Breast epithelium (tissue), 4 donors: ENCODE results near the gene GLRA3. TPM values are rescaled to one million over a fixed set of nuclear protein-coding genes. Genes with fewer than 3 reads are reported as not detected.

Source experiments
- DNase-seq, 2 donors: peaks; one replicate each; pipeline ENCODE4 v3.0.0-alpha.2; 2019; ENCODE audit warnings: low spot score in 2 of 2
- H3K27ac ChIP-seq, 2 donors: fragments of 200-600 bp; sonication (generic) in 1 of 2; one replicate each; pipeline ENCODE4 v1.5.1; 2016 to 2019; ENCODE audit warnings: mild to moderate bottlenecking in 1 of 2
- H3K27me3 ChIP-seq, 2 donors: fragments of 200-600 bp; sonication (generic) in 1 of 2; one replicate each; pipeline versions ENCODE4 v1.5.1 to v1.6.0; 2017 to 2019; ENCODE audit warnings: control low read depth in 1 of 2, mild to moderate bottlenecking in 1 of 2
- H3K36me3 ChIP-seq: fragments of 200-600 bp; one replicate; pipeline ENCODE4 v1.5.1; 2019
- H3K4me1 ChIP-seq, 2 donors: fragments of 200-600 bp; sonication (generic); one replicate each; pipeline ENCODE4 v1.5.1; 2016 to 2019; ENCODE audit warnings: control low read depth in 1 of 2
- H3K4me3 ChIP-seq, 3 donors: fragments of 200-600 bp; sonication (generic); 1 replicate in 2 of 3; 2 replicates in 1 of 3; pipeline ENCODE4 v1.5.1; 2016 to 2019; ENCODE audit warnings: mild to moderate bottlenecking in 3 of 3, moderate library complexity in 2 of 3
- H3K9me3 ChIP-seq, 2 donors: fragments of 200-600 bp; sonication (generic) in 1 of 2; one replicate each; pipeline ENCODE4 v1.5.1; 2016 to 2019; ENCODE audit warnings: control low read depth in 1 of 2
- CTCF ChIP-seq, 3 donors: fragments of 450-650 bp; IDR thresholded peaks; one replicate each; pipeline ENCODE4 v1.5.1; 2016 to 2017; ENCODE audit warnings: antibody characterized with exemption in 3 of 3, mild to moderate bottlenecking in 3 of 3, moderate library complexity in 3 of 3
- POLR2A ChIP-seq: fragments of 450-650 bp; IDR thresholded peaks from one replicate; pipeline ENCODE4 v1.6.1; 2016; ENCODE audit warnings: antibody characterized with exemption, mild to moderate bottlenecking, moderate library complexity
- POLR2AphosphoS5 ChIP-seq, 3 donors: sonication (generic); formaldehyde crosslinking; IDR thresholded peaks; one replicate each; pipeline ENCODE4 v1.6.1; 2017; ENCODE audit warnings: antibody characterized with exemption in 3 of 3
- intact Hi-C: fragments of 100-400 bp; cut with DNase I; formaldehyde crosslinking; loops from one replicate; pipeline ENCODE4 v1.15.1; 2023; ENCODE audit warnings: low total_unique reads
- total RNA-seq, 3 donors: library from RNA; depleted of rRNA; stranded (reverse); fragments of >200 nt; gene quantifications; one replicate each; pipeline ENCODE4 v1.1.0, GENCODE V29; 2016

The GLRA3 gene
- total RNA-seq, 3 donors from 2014 or later = 0.16 to 54.7 (median 9.1) TPM

GRCh38 chr4:174709526-174709925 lies 119.5 kb downstream of the GLRA3 start:
- intact Hi-C loops = no loop called here
- H3K36me3 ChIP-seq = no peaks in the 10 kb centered on the region
- no peaks in the 10 kb centered on the region for H3K27me3 ChIP-seq
- DNase-seq = no peak
- H3K27ac ChIP-seq = no peak overlapping the region
- no peaks in the 10 kb centered on the region for H3K4me1 ChIP-seq
- H3K9me3 ChIP-seq = no peaks in the 10 kb centered on the region
- TF ChIP-seq POLR2A = no peak
- TF ChIP-seq CTCF (IDR thresholded peaks at IDR 0.05) = no peak
- no peak for TF ChIP-seq POLR2AphosphoS5 (IDR thresholded peaks at IDR 0.05)
- no peak overlapping the region for H3K4me3 ChIP-seq

- no peak overlapping the region for H3K27ac ChIP-seq
- DNase-seq = no peak
- intact Hi-C loops = no loop called here
- H3K27me3 ChIP-seq = no peaks in the 10 kb centered on the region
- H3K9me3 ChIP-seq = no peaks in the 10 kb centered on the region
- no peaks in the 10 kb centered on the region for H3K4me1 ChIP-seq
- no peak overlapping the region for H3K4me3 ChIP-seq
- H3K36me3 ChIP-seq = no peaks in the 10 kb centered on the region
- no peak for TF ChIP-seq CTCF (IDR thresholded peaks at IDR 0.05)
- no peak for TF ChIP-seq POLR2AphosphoS5 (IDR thresholded peaks at IDR 0.05)
- TF ChIP-seq POLR2A = no peak
These were observed 120.7 kb downstream of the GLRA3 start for GRCh38 chr4:174708381-174708780.

GRCh38 chr4:174707902-174708301 lies 121.1 kb downstream of the GLRA3 start:
- H3K27ac ChIP-seq = no peak overlapping the region
- intact Hi-C loops = no loop called here
- no peak for DNase-seq

GRCh38 chr4:174707051-174707676 lies 121.9 kb downstream of the GLRA3 start:
- no peaks in the 10 kb centered on the region for H3K9me3 ChIP-seq
- intact Hi-C loops = no loop called here
- H3K36me3 ChIP-seq = no peaks in the 10 kb centered on the region
- H3K4me1 ChIP-seq = no peaks in the 10 kb centered on the region
- no peak for TF ChIP-seq POLR2A
- no peak for TF ChIP-seq POLR2AphosphoS5 (IDR thresholded peaks at IDR 0.05)
- no peak for TF ChIP-seq CTCF (IDR thresholded peaks at IDR 0.05)
- no peak for DNase-seq
- H3K27me3 ChIP-seq = no peaks in the 10 kb centered on the region
- no peak overlapping the region for H3K27ac ChIP-seq
- H3K4me3 ChIP-seq = no peak overlapping the region

More at GRCh38 chr4:174707902-174708301, 121.1 kb downstream of the GLRA3 start:
- TF ChIP-seq POLR2AphosphoS5 (IDR thresholded peaks at IDR 0.05) = no peak
- no peak for TF ChIP-seq POLR2A
- TF ChIP-seq CTCF (IDR thresholded peaks at IDR 0.05) = no peak
- Histone ChIP-seq H3K9me3 (no peaks in the 10 kb centered on the region), H3K4me3 (no peak overlapping the region), H3K36me3 (no peaks in the 10 kb centered on the region), H3K4me1 (no peaks in the 10 kb centered on the region), H3K27me3 (no peaks in the 10 kb centered on the region)

- no peak overlapping the region for H3K27ac ChIP-seq
- H3K4me1 ChIP-seq = no peaks in the 10 kb centered on the region
- H3K36me3 ChIP-seq = no peaks in the 10 kb centered on the region
- DNase-seq = no peak
- no peaks in the 10 kb centered on the region for H3K27me3 ChIP-seq
- H3K9me3 ChIP-seq = no peaks in the 10 kb centered on the region
- TF ChIP-seq POLR2A (no peak), CTCF (IDR thresholded peaks at IDR 0.05) (no peak), POLR2AphosphoS5 (IDR thresholded peaks at IDR 0.05) (no peak)
- intact Hi-C loops = no loop called here
- H3K4me3 ChIP-seq = no peak overlapping the region
These were observed 126.0 kb downstream of the GLRA3 start for GRCh38 chr4:174702979-174703478.
